GM19372 (cell line): ENCODE results near the gene KCTD21.
"Not testable (repeated sequence)": the region's sequence is repeated elsewhere in the genome, so short reads cannot be mapped to it uniquely, and the experiment has no call there.

Source experiments
- ATAC-seq: cut with Tn5 transposase; IDR thresholded peaks from one replicate; pipeline ENCODE4 v1.9.1; 2021; ENCODE audit warnings: mild to moderate bottlenecking, low read depth, moderate library complexity; ENCODE audit not compliant: unreplicated experiment

KCTD21 gene

GRCh38 chr11:78188286-78189173 lies at the start of gene KCTD21, which contains the start of gene USP35:
Gene KCTD21, minus strand, starts transcription at chr11:78188626. Its CDS starts 14,072 bp downstream, at chr11:78174554.
Gene USP35, plus strand, starts transcription at chr11:78188919. Its CDS starts 7,327 bp downstream, at chr11:78196246.
- ATAC-seq, result peak; percentile 94

- ATAC-seq, result no peak
These were observed 49.0 kb upstream of the KCTD21 start for GRCh38 chr11:78237293-78238046.

- no peak for ATAC-seq
These were observed 45.6 kb upstream of the KCTD21 start for GRCh38 chr11:78234006-78234405.

- ATAC-seq, result not testable (repeated sequence)
These were observed 44.6 kb upstream of the KCTD21 start for GRCh38 chr11:78233046-78233445.

GRCh38 chr11:78231962-78232501 lies 43.6 kb upstream of the KCTD21 start:
- no peak for ATAC-seq

GRCh38 chr11:78230161-78230877 lies 41.9 kb upstream of the KCTD21 start:
- ATAC-seq, result no peak

GRCh38 chr11:78229106-78229505 lies 40.7 kb upstream of the KCTD21 start:
- no peak for ATAC-seq

- ATAC-seq, result no peak
These were observed 40.0 kb upstream of the KCTD21 start for GRCh38 chr11:78228467-78228866.

GRCh38 chr11:78227921-78228320 lies 39.5 kb upstream of the KCTD21 start:
- no peak for ATAC-seq

GRCh38 chr11:78226684-78227680 lies 38.6 kb upstream of the KCTD21 start:
- no peak for ATAC-seq

- ATAC-seq, result no peak
These were observed 36.5 kb upstream of the KCTD21 start for GRCh38 chr11:78224906-78225420.

GRCh38 chr11:78224506-78224905 lies 36.1 kb upstream of the KCTD21 start:
- ATAC-seq, result no peak

GRCh38 chr11:78223320-78223954 lies 35.0 kb upstream of the KCTD21 start:
- peak; percentile 82 for ATAC-seq

GRCh38 chr11:78222726-78223125 lies 34.3 kb upstream of the KCTD21 start:
- not testable (repeated sequence) for ATAC-seq

GRCh38 chr11:78221396-78222315 lies 33.2 kb upstream of the KCTD21 start:
- no peak for ATAC-seq

- no peak for ATAC-seq
These were observed 32.1 kb upstream of the KCTD21 start for GRCh38 chr11:78220218-78221157.
